ENCODE data around the gene LRP1.

DNA sequence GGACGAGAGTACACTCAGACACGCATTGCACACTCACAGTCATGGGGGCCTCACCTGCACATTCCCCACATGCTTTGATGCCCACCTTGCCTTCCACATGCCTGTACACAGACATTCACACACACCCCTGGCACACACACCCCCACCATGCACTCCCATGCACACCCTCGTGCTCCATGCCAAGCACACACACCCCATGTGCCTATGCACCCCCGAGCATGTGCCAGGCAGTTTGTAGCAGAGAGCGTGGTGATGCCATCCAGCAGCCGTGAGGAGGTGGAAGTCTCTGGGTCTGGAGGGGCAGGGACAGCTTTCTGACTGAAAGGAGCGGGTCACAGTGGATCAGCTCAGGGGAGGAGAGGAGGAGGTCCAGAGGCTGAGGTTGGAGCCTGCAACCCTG lies 77.6 kb downstream of the LRP1 start:
- TF ChIP-seq ARNT (IDR thresholded peaks at IDR 0.05): no peak
- TF ChIP-seq FOXM1 (IDR thresholded peaks at IDR 0.05; ENCODE audit: borderline replicate concordance): no peak
- no peak for TF ChIP-seq FOXA1 (IDR thresholded peaks at IDR 0.05)

All from HEK293T (cell line).